ENCODE data around the gene TRAPPC6A. TPM values are rescaled to one million over a fixed set of nuclear protein-coding genes. Genes with fewer than 3 reads are reported as not detected.

Gene TRAPPC6A
- total RNA-seq, 1 experiment from 2014 or later: 26.9 TPM

DNA sequence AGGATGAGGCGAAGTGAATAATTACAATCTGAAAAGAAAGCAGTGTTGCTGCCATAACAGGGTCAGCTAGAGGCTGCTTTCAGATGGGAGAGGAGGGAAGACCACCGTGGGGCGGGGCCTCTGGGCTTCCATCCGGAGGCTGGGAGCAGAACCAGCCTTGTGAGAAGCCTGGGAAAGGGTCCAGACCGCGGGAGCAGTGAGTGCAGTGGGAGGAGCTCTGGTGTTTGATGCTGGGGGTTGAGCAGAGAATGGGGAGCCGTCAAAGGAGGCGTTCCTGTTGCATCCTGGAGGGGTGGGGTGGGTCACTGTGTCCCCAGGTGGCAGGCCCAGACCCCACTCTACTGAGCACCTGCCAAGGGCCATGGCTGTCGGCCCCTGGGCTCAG, 35.3 kb downstream of the TRAPPC6A start:
- ChIA-PET RAD21 (ENCODE audit: low non-redundant PET in 1 of 2, low total read pairs in 2 of 2, uncharacterized antibody in 2 of 2, unreplicated experiment in 2 of 2) (no interaction called here), POLR2A (no interaction called here), CTCF (no interaction called here)
- Histone ChIP-seq H3K9ac (ENCODE audit: low read length) (no peak overlapping the region), H3K4me1 (ENCODE audit: control insufficient read depth in 1 of 2, insufficient read depth in 2 of 2, low read length in 2 of 2) (peaks cover 0 to 3% of the 10 kb centered on the region in 2 experiments; a peak in 2 of 4 replicates), H3K27ac (ENCODE audit: low read depth, low read length) (no peak overlapping the region; the same call in 1 of the 2 replicates), H4K20me1 (ENCODE audit: insufficient read depth) (no peaks in the 10 kb centered on the region), H3K27me3 (ENCODE audit: insufficient read depth, low read length) (no peaks in the 10 kb centered on the region), H2AFZ (ENCODE audit: low read depth, low read length, poor library complexity, severe bottlenecking) (no peak overlapping the region), H3K4me2 (ENCODE audit: low read length) (no peak overlapping the region), H3K79me2 (ENCODE audit: insufficient read depth, low read length) (peaks cover 8% of the 10 kb centered on the region; the same call in 1 of the 2 replicates), H3K9me3 (ENCODE audit: control insufficient read depth in 1 of 2, insufficient read depth in 1 of 2, low read depth in 1 of 2, low read length in 2 of 2) (no peaks in the 10 kb centered on the region), H3K4me3 (replicated peaks in 1 of 2; ENCODE audit: low read depth in 1 of 2, low read length in 2 of 2) (no peak overlapping the region), H3K36me3 (ENCODE audit: control insufficient read depth in 1 of 2, insufficient read depth in 2 of 2, low read length in 2 of 2) (no peaks in the 10 kb centered on the region; a peak in 1 of 4 replicates), H3K9me2 (ENCODE audit: insufficient read depth) (no peaks in the 10 kb centered on the region)
- BruUV-seq (replicated peaks): no TSS peak
- ATAC-seq (no peak), DNase-seq (ENCODE audit: low read depth, low spot score) (no peak)
- intact Hi-C loops (cut with micrococcal nuclease): no loop called here
- no peak for TF ChIP-seq JUND (IDR thresholded peaks at IDR 0.05)
- no peak for TF ChIP-seq POLR2AphosphoS5 (IDR thresholded peaks at IDR 0.05; ENCODE audit: low read depth, low read length)
- TF ChIP-seq CEBPB (IDR thresholded peaks at IDR 0.05; ENCODE audit: low read depth): no peak
- no peak for TF ChIP-seq TCF7L2 (IDR thresholded peaks at IDR 0.05; ENCODE audit: borderline replicate concordance, extremely low read depth, insufficient read depth, insufficient read length)

DNA sequence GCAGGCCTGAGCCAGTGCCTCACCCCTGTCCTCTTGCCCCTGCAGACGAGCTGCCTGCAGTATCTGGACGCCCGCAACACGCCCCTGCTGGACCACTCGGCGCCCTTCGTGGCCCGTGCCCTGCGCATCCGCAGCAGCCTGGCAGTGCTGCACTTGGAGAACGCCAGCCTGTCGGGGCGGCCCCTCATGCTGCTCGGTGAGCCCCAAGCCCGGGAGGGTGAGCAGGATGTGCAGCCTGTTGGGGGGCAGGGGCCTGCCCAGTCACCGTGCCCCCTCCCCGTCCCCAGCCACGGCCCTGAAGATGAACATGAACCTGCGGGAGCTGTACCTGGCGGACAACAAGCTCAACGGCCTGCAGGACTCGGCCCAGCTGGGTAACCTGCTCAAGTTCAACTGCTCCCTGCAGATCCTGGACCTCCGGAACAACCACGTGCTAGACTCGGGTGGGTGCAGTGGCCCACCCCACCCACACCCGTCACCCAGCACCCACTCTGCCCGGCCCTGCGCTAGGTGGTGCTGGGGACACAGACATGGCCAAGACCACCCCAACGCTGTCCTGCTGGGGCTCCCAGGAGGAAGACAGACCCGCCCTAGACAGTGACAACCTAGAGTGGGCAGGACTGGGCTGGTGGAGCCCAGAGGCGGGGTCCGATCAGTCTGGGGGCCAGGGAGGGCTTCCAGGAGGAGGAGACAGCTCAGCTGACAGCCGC, 35.9 kb downstream of the TRAPPC6A start:
- H3K79me2 ChIP-seq (ENCODE audit: insufficient read depth, low read length): peaks cover 12% of the 10 kb centered on the region; the same call in 1 of the 2 replicates
- no peaks in the 10 kb centered on the region for H4K20me1 ChIP-seq (ENCODE audit: insufficient read depth)
- H3K27ac ChIP-seq (ENCODE audit: low read depth, low read length): no peak overlapping the region
- no peak for DNase-seq (ENCODE audit: low read depth, low spot score)
- BruUV-seq (replicated peaks): no TSS peak
- no peak overlapping the region for H3K4me2 ChIP-seq (ENCODE audit: low read length)
- no peak for ATAC-seq
- no peak overlapping the region for H3K9ac ChIP-seq (ENCODE audit: low read length)
- ChIA-PET POLR2A (no interaction called here), RAD21 (ENCODE audit: low non-redundant PET in 1 of 2, low total read pairs in 2 of 2, uncharacterized antibody in 2 of 2, unreplicated experiment in 2 of 2) (no interaction called here), CTCF (no interaction called here)
- H3K9me2 ChIP-seq (ENCODE audit: insufficient read depth): no peaks in the 10 kb centered on the region
- intact Hi-C loops (cut with micrococcal nuclease): no loop called here
- no peak overlapping the region for H3K4me3 ChIP-seq (replicated peaks in 1 of 2; ENCODE audit: low read depth in 1 of 2, low read length in 2 of 2)
- TF ChIP-seq POLR2AphosphoS5 (IDR thresholded peaks at IDR 0.05; ENCODE audit: low read depth, low read length) (no peak), ELF1 (IDR thresholded peaks at IDR 0.05; ENCODE audit: borderline replicate concordance, low read depth) (no peak), SRF (IDR thresholded peaks at IDR 0.05; ENCODE audit: low read depth) (no peak), CBX3 (IDR thresholded peaks at IDR 0.05; ENCODE audit: low read depth) (no peak), JUND (IDR thresholded peaks at IDR 0.05) (no peak), YY1 (IDR thresholded peaks at IDR 0.05; ENCODE audit: extremely low read depth, insufficient replicate concordance, low read depth, low read length) (no peak), FOSL1 (IDR thresholded peaks at IDR 0.05; ENCODE audit: low read depth) (no peak), ZNF274 (IDR thresholded peaks at IDR 0.05; ENCODE audit: low read depth, low read length) (no peak), RAD21 (IDR thresholded peaks at IDR 0.05; ENCODE audit: low read depth) (no peak), CTCF (IDR thresholded peaks at IDR 0.05 in 2 of 3, conservative IDR thresholded peaks at IDR 0.05 in 1 of 3; ENCODE audit: borderline replicate concordance in 1 of 3, insufficient read depth in 1 of 3, low read depth in 2 of 3, low read length in 2 of 3) (no peak)
- TF ChIP-seq, protein P1, sequence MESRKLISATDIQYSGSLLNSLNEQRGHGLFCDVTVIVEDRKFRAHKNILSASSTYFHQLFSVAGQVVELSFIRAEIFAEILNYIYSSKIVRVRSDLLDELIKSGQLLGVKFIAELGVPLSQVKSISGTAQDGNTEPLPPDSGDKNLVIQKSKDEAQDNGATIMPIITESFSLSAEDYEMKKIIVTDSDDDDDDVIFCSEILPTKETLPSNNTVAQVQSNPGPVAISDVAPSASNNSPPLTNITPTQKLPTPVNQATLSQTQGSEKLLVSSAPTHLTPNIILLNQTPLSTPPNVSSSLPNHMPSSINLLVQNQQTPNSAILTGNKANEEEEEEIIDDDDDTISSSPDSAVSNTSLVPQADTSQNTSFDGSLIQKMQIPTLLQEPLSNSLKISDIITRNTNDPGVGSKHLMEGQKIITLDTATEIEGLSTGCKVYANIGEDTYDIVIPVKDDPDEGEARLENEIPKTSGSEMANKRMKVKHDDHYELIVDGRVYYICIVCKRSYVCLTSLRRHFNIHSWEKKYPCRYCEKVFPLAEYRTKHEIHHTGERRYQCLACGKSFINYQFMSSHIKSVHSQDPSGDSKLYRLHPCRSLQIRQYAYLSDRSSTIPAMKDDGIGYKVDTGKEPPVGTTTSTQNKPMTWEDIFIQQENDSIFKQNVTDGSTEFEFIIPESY (IDR thresholded peaks at IDR 0.05; ENCODE audit: extremely low read depth, insufficient replicate concordance, low read length): no peak
- TF ChIP-seq, protein P2, sequence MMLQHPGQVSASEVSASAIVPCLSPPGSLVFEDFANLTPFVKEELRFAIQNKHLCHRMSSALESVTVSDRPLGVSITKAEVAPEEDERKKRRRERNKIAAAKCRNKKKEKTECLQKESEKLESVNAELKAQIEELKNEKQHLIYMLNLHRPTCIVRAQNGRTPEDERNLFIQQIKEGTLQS (IDR thresholded peaks at IDR 0.05): no peak
- H2AFZ ChIP-seq (ENCODE audit: low read depth, low read length, poor library complexity, severe bottlenecking): no peak overlapping the region
- no peaks in the 10 kb centered on the region for H3K27me3 ChIP-seq (ENCODE audit: insufficient read depth, low read length)
- H3K36me3 ChIP-seq (ENCODE audit: control insufficient read depth in 1 of 2, insufficient read depth in 2 of 2, low read length in 2 of 2): no peaks in the 10 kb centered on the region; a peak in 1 of 4 replicates
- no peaks in the 10 kb centered on the region for H3K9me3 ChIP-seq (ENCODE audit: control insufficient read depth in 1 of 2, insufficient read depth in 1 of 2, low read depth in 1 of 2, low read length in 2 of 2)
- H3K4me1 ChIP-seq (ENCODE audit: control insufficient read depth in 1 of 2, insufficient read depth in 2 of 2, low read length in 2 of 2): peaks cover 0 to 3% of the 10 kb centered on the region in 2 experiments; a peak in 2 of 4 replicates
